ENCODE measurements around the gene RNASEH1. TPM values are rescaled to one million over a fixed set of nuclear protein-coding genes. Genes with fewer than 3 reads are reported as not detected.

The RNASEH1 gene
- total and polyA plus RNA-seq, 10 of the 15 experiments (the other 5 are each of a cell fraction or from before 2014, with no cell fraction given) = 18.2 to 68.5 (median 28.2) TPM

DNA sequence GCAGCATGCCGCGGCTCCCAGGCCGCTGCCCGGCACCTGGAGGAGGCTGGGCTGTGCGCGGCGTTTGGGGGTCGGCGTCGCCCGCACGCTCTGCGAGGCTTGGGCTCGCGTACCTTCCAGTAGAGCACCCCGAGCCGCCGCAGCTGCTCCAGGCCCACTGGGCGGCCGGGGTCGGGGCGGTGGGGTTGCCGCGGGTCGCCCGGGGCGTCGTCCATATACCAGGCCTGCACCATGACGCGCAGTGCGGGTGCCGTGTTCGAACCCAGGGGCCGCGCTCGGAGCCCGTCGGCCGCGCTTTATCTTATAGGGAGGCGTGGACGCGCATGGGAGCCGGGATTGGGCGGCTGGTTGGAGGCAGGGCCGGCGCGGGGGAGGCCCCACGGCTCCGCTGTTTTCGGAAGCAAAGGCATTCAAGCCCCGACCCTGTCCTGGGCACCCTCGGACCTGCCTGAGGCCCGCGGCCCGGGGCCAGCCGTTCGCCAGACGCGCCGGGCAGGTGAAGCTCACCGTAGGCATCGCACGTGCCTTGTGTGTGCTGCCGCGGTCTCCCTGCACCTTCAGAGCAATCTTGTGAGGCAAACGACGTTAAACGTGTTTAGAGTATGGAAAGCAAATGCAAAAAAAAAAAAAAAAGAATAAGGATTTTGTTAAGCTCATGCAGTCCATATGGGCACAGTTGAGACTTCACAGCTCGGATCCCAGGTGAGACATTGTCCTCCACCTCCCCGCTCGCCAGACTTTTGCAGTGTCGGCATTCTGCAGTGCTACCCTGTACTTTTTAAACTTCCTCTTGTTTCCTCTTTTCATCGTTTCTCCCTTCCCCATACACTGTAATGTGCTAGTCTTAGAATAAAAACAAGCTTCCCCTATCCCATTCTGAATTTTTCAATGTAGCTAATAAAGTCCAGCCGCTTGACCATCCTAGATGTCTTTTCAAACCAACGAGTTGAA lies 38.6 kb downstream of the RNASEH1 start, which contains the start of gene ADI1 (continued):
- TF ChIP-seq, protein P1, sequence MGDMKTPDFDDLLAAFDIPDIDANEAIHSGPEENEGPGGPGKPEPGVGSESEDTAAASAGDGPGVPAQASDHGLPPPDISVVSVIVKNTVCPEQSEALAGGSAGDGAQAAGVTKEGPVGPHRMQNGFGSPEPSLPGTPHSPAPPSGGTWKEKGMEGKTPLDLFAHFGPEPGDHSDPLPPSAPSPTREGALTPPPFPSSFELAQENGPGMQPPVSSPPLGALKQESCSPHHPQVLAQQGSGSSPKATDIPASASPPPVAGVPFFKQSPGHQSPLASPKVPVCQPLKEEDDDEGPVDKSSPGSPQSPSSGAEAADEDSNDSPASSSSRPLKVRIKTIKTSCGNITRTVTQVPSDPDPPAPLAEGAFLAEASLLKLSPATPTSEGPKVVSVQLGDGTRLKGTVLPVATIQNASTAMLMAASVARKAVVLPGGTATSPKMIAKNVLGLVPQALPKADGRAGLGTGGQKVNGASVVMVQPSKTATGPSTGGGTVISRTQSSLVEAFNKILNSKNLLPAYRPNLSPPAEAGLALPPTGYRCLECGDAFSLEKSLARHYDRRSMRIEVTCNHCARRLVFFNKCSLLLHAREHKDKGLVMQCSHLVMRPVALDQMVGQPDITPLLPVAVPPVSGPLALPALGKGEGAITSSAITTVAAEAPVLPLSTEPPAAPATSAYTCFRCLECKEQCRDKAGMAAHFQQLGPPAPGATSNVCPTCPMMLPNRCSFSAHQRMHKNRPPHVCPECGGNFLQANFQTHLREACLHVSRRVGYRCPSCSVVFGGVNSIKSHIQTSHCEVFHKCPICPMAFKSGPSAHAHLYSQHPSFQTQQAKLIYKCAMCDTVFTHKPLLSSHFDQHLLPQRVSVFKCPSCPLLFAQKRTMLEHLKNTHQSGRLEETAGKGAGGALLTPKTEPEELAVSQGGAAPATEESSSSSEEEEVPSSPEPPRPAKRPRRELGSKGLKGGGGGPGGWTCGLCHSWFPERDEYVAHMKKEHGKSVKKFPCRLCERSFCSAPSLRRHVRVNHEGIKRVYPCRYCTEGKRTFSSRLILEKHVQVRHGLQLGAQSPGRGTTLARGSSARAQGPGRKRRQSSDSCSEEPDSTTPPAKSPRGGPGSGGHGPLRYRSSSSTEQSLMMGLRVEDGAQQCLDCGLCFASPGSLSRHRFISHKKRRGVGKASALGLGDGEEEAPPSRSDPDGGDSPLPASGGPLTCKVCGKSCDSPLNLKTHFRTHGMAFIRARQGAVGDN (IDR thresholded peaks at IDR 0.05) = peak; percentile 66
- TF ChIP-seq HCFC1 (IDR thresholded peaks at IDR 0.05; ENCODE audit: low read length) = 0 out of 2 replicates have a peak, but pooled peaks have one; percentile 7
- peak; percentile 75; the same call in 1 of the 2 replicates for TF ChIP-seq GATAD2B (conservative IDR thresholded peaks at IDR 0.05; ENCODE audit: low read depth)
- TF ChIP-seq, protein P2, sequence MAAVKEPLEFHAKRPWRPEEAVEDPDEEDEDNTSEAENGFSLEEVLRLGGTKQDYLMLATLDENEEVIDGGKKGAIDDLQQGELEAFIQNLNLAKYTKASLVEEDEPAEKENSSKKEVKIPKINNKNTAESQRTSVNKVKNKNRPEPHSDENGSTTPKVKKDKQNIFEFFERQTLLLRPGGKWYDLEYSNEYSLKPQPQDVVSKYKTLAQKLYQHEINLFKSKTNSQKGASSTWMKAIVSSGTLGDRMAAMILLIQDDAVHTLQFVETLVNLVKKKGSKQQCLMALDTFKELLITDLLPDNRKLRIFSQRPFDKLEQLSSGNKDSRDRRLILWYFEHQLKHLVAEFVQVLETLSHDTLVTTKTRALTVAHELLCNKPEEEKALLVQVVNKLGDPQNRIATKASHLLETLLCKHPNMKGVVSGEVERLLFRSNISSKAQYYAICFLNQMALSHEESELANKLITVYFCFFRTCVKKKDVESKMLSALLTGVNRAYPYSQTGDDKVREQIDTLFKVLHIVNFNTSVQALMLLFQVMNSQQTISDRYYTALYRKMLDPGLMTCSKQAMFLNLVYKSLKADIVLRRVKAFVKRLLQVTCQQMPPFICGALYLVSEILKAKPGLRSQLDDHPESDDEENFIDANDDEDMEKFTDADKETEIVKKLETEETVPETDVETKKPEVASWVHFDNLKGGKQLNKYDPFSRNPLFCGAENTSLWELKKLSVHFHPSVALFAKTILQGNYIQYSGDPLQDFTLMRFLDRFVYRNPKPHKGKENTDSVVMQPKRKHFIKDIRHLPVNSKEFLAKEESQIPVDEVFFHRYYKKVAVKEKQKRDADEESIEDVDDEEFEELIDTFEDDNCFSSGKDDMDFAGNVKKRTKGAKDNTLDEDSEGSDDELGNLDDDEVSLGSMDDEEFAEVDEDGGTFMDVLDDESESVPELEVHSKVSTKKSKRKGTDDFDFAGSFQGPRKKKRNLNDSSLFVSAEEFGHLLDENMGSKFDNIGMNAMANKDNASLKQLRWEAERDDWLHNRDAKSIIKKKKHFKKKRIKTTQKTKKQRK (IDR thresholded peaks at IDR 0.05; ENCODE audit: low read depth, low read length) = no peak
- peak; percentile 88 for TF ChIP-seq LARP7 (IDR thresholded peaks at IDR 0.05)
- TF ChIP-seq POLR2AphosphoS5 (IDR thresholded peaks at IDR 0.05; ENCODE audit: low read length) = peak; percentile 57
- no peak for TF ChIP-seq ZNF274 (IDR thresholded peaks at IDR 0.05; ENCODE audit: insufficient read depth, insufficient read length)
- no peak for TF ChIP-seq SREBF2 (IDR thresholded peaks at IDR 0.05; ENCODE audit: low read length)
- TF ChIP-seq TCF3 (IDR thresholded peaks at IDR 0.05; ENCODE audit: borderline replicate concordance, insufficient read depth, low read depth, low read length) = 0 out of 2 replicates have a peak, but pooled peaks have one; percentile 47
- TF ChIP-seq, protein P3, sequence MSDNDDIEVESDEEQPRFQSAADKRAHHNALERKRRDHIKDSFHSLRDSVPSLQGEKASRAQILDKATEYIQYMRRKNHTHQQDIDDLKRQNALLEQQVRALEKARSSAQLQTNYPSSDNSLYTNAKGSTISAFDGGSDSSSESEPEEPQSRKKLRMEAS (IDR thresholded peaks at IDR 0.05; ENCODE audit: low read depth, low read length) = peak; percentile 34; the same call in 1 of the 2 replicates
- TF ChIP-seq, protein P4, sequence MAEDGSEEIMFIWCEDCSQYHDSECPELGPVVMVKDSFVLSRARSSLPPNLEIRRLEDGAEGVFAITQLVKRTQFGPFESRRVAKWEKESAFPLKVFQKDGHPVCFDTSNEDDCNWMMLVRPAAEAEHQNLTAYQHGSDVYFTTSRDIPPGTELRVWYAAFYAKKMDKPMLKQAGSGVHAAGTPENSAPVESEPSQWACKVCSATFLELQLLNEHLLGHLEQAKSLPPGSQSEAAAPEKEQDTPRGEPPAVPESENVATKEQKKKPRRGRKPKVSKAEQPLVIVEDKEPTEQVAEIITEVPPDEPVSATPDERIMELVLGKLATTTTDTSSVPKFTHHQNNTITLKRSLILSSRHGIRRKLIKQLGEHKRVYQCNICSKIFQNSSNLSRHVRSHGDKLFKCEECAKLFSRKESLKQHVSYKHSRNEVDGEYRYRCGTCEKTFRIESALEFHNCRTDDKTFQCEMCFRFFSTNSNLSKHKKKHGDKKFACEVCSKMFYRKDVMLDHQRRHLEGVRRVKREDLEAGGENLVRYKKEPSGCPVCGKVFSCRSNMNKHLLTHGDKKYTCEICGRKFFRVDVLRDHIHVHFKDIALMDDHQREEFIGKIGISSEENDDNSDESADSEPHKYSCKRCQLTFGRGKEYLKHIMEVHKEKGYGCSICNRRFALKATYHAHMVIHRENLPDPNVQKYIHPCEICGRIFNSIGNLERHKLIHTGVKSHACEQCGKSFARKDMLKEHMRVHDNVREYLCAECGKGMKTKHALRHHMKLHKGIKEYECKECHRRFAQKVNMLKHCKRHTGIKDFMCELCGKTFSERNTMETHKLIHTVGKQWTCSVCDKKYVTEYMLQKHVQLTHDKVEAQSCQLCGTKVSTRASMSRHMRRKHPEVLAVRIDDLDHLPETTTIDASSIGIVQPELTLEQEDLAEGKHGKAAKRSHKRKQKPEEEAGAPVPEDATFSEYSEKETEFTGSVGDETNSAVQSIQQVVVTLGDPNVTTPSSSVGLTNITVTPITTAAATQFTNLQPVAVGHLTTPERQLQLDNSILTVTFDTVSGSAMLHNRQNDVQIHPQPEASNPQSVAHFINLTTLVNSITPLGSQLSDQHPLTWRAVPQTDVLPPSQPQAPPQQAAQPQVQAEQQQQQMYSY (CRISPR knock-in tag; IDR thresholded peaks at IDR 0.05) = 0 out of 2 replicates have a peak, but pooled peaks have one; percentile 33
- no peak for TF ChIP-seq ZZZ3 (IDR thresholded peaks at IDR 0.05; ENCODE audit: control insufficient read depth, insufficient read length, low read depth)
- no peak for TF ChIP-seq CREM (IDR thresholded peaks at IDR 0.05; ENCODE audit: low read depth)
- peak; percentile 8 for TF ChIP-seq RELA (IDR thresholded peaks at IDR 0.05; ENCODE audit: borderline replicate concordance, partially characterized antibody)
- peak; percentile 35; the same call in 1 of the 2 replicates for TF ChIP-seq SMAD5 (IDR thresholded peaks at IDR 0.05; ENCODE audit: low read depth)
